HEK293 (cell line): ENCODE results near the gene CAMK1G.
A peak's percentile ranks its signal among the peaks of the same experiment; 100 is the strongest.

Source experiments
- AEBP2 ChIP-seq: fragments of 450-650 bp; formaldehyde crosslinking; IDR thresholded peaks from 2 replicates; pipeline ENCODE4 v1.5.1; 2016; ENCODE audit warnings: missing biosample characterization, missing genetic modification characterization, borderline replicate concordance
- BCL11A ChIP-seq: fragments of 450-650 bp; formaldehyde crosslinking; IDR thresholded peaks from 2 replicates; pipeline ENCODE4 v1.5.1; 2016; ENCODE audit warnings: low read depth, missing biosample characterization, missing genetic modification characterization
- FEZF1 ChIP-seq: fragments of 450-650 bp; formaldehyde crosslinking; IDR thresholded peaks from 2 replicates; pipeline ENCODE4 v1.5.1; 2016; ENCODE audit warnings: missing biosample characterization, missing genetic modification characterization
- HOXC10 ChIP-seq: sonication (generic); formaldehyde crosslinking; IDR thresholded peaks from 2 replicates; pipeline ENCODE4 v1.8.1; 2023; ENCODE audit warnings: mild to moderate bottlenecking, missing genetic modification reagents
- IKZF3 ChIP-seq: fragments of 450-650 bp; IDR thresholded peaks from 2 replicates; pipeline ENCODE4 v1.5.0; 2018; ENCODE audit warnings: missing biosample characterization, mild to moderate bottlenecking, missing genetic modification characterization, moderate library complexity
- INSM2 ChIP-seq: fragments of 450-650 bp; formaldehyde crosslinking; IDR thresholded peaks from 2 replicates; pipeline ENCODE4 v1.5.1; 2016; ENCODE audit warnings: missing biosample characterization, missing genetic modification characterization
- KLF1 ChIP-seq: fragments of 450-650 bp; formaldehyde crosslinking; IDR thresholded peaks from 2 replicates; pipeline ENCODE4 v1.5.1; 2016; ENCODE audit warnings: missing biosample characterization, missing genetic modification characterization
- KLF17 ChIP-seq: fragments of 450-650 bp; formaldehyde crosslinking; IDR thresholded peaks from 2 replicates; pipeline ENCODE4 v1.5.1; 2016; ENCODE audit warnings: missing biosample characterization, missing genetic modification characterization
- PATZ1 ChIP-seq: fragments of 450-650 bp; formaldehyde crosslinking; IDR thresholded peaks from 2 replicates; pipeline ENCODE4 v1.5.1; 2016; ENCODE audit warnings: missing biosample characterization, missing genetic modification characterization
- PRDM1 ChIP-seq: fragments of 450-650 bp; formaldehyde crosslinking; IDR thresholded peaks from 2 replicates; pipeline ENCODE4; 2016; ENCODE audit warnings: missing biosample characterization, missing genetic modification characterization
- PRDM2 ChIP-seq: fragments of 450-650 bp; formaldehyde crosslinking; IDR thresholded peaks from 2 replicates; pipeline ENCODE4 v1.5.1; 2016; ENCODE audit warnings: missing biosample characterization, missing genetic modification characterization, borderline replicate concordance
- SP7 ChIP-seq: fragments of 450-650 bp; formaldehyde crosslinking; IDR thresholded peaks from 2 replicates; pipeline ENCODE4 v1.5.1; 2016; ENCODE audit warnings: missing biosample characterization, missing genetic modification characterization
- ZBTB6 ChIP-seq: fragments of 450-650 bp; formaldehyde crosslinking; IDR thresholded peaks from 2 replicates; pipeline ENCODE4 v1.5.1; 2017; ENCODE audit warnings: missing biosample characterization, missing genetic modification characterization
- ZFP37 ChIP-seq: fragments of 450-650 bp; formaldehyde crosslinking; IDR thresholded peaks from 2 replicates; pipeline ENCODE4 v1.5.1; 2016; ENCODE audit warnings: missing biosample characterization, missing genetic modification characterization
- ZIC2 ChIP-seq: fragments of 450-650 bp; formaldehyde crosslinking; IDR thresholded peaks from 2 replicates; pipeline ENCODE4 v1.5.1; 2016; ENCODE audit warnings: missing biosample characterization, missing genetic modification characterization
- ZNF184 ChIP-seq: fragments of 450-650 bp; IDR thresholded peaks from 2 replicates; pipeline ENCODE4 v1.5.1; 2018; ENCODE audit warnings: missing biosample characterization, mild to moderate bottlenecking, missing genetic modification characterization
- ZNF202 ChIP-seq: fragments of 450-650 bp; formaldehyde crosslinking; IDR thresholded peaks from 2 replicates; pipeline ENCODE4 v1.5.1; 2016; ENCODE audit warnings: missing biosample characterization, missing genetic modification characterization, borderline replicate concordance
- ZNF211 ChIP-seq: fragments of 450-650 bp; formaldehyde crosslinking; IDR thresholded peaks from 2 replicates; pipeline ENCODE4 v1.5.1; 2016; ENCODE audit warnings: low read depth, missing biosample characterization, missing genetic modification characterization
- ZNF24 ChIP-seq: fragments of 450-650 bp; formaldehyde crosslinking; IDR thresholded peaks from 2 replicates; pipeline ENCODE4 v1.5.1; 2016; ENCODE audit warnings: missing biosample characterization, missing genetic modification characterization
- ZNF335 ChIP-seq: fragments of 450-650 bp; formaldehyde crosslinking; conservative IDR thresholded peaks from 2 replicates; pipeline ENCODE4 v1.5.1; 2016; ENCODE audit warnings: missing biosample characterization, missing genetic modification characterization
- ZNF350 ChIP-seq: fragments of 450-650 bp; formaldehyde crosslinking; IDR thresholded peaks from 2 replicates; pipeline ENCODE4 v1.5.0; 2017; ENCODE audit warnings: missing biosample characterization, mild to moderate bottlenecking, missing genetic modification characterization
- ZNF510 ChIP-seq: fragments of 450-650 bp; formaldehyde crosslinking; IDR thresholded peaks from 2 replicates; pipeline ENCODE4 v1.5.1; 2018; ENCODE audit warnings: mild to moderate bottlenecking, missing genetic modification characterization, missing biosample characterization; ENCODE audit not compliant: insufficient replicate concordance
- ZNF514 ChIP-seq: fragments of 450-650 bp; formaldehyde crosslinking; IDR thresholded peaks from 2 replicates; pipeline ENCODE4 v1.5.1; 2016; ENCODE audit warnings: missing biosample characterization, missing genetic modification characterization
- ZNF677 ChIP-seq: fragments of 450-650 bp; IDR thresholded peaks from 2 replicates; pipeline ENCODE4 v1.5.0; 2018; ENCODE audit warnings: missing biosample characterization, mild to moderate bottlenecking, missing genetic modification characterization, moderate library complexity
- ZNF843 ChIP-seq: fragments of 450-650 bp; formaldehyde crosslinking; IDR thresholded peaks from 2 replicates; pipeline ENCODE4 v1.5.1; 2016; ENCODE audit warnings: missing biosample characterization, missing genetic modification characterization
- ZSCAN23 ChIP-seq: fragments of 450-650 bp; formaldehyde crosslinking; IDR thresholded peaks from 2 replicates; pipeline ENCODE4 v1.5.1; 2016; ENCODE audit warnings: missing biosample characterization, missing genetic modification characterization

Gene CAMK1G

GRCh38 chr1:209651138-209651587 lies 67.6 kb downstream of the CAMK1G start (continued):
- TF ChIP-seq KLF17 (tag by site-specific recombination), result peak; percentile 66; the same call in 1 of the 2 replicates
- TF ChIP-seq HOXC10 (CRISPR knock-in tag), result no peak
- TF ChIP-seq ZNF514 (tag by site-specific recombination), result no peak
- no peak for TF ChIP-seq ZSCAN23
- TF ChIP-seq FEZF1 (tag by site-specific recombination), result no peak
- TF ChIP-seq KLF1 (tag by site-specific recombination), result peak; percentile 66
- TF ChIP-seq PRDM1, result peak; percentile 44; the same call in 1 of the 2 replicates
- no peak for TF ChIP-seq ZNF510 (tag by site-specific recombination)
- TF ChIP-seq IKZF3, result no peak
- TF ChIP-seq ZNF843 (tag by site-specific recombination), result no peak
- TF ChIP-seq SP7 (tag by site-specific recombination), result 0 out of 2 replicates have a peak, but pooled peaks have one; percentile 17
- no peak for TF ChIP-seq ZNF202 (tag by site-specific recombination)
- TF ChIP-seq PRDM2, result no peak
- 0 out of 2 replicates have a peak, but pooled peaks have one; percentile 32 for TF ChIP-seq PATZ1
- no peak for TF ChIP-seq ZNF350 (tag by site-specific recombination)
- peak; percentile 51; the same call in 1 of the 2 replicates for TF ChIP-seq ZFP37 (tag by site-specific recombination)
- TF ChIP-seq ZBTB6 (tag by site-specific recombination), result peak; percentile 26; the same call in 1 of the 2 replicates
- no peak for TF ChIP-seq INSM2 (tag by site-specific recombination)
- no peak for TF ChIP-seq BCL11A (tag by site-specific recombination)
- TF ChIP-seq ZNF211 (tag by site-specific recombination), result no peak
- no peak for TF ChIP-seq ZNF184 (tag by site-specific recombination)
- TF ChIP-seq AEBP2 (tag by site-specific recombination), result no peak
- TF ChIP-seq ZNF24 (tag by site-specific recombination), result no peak
- no peak for TF ChIP-seq ZNF677 (tag by site-specific recombination)
- TF ChIP-seq ZNF335 (tag by site-specific recombination), result peak; percentile 44; the same call in 1 of the 2 replicates
- TF ChIP-seq ZIC2, result no peak
